Left lobe of liver (tissue), 2 donors: Measurements from ENCODE around the gene BEGAIN. TPM values are rescaled to one million over a fixed set of nuclear protein-coding genes. Genes with fewer than 3 reads are reported as not detected.

Experiments
- ATAC-seq: fragments of 200-7000 bp; cut with Tn5 transposase; one replicate; pipeline ENCODE4 v1.9.1; 2020; ENCODE audit warnings: mild to moderate bottlenecking, moderate library complexity
- DNase-seq: peaks from one replicate; pipeline ENCODE4 v3.0.0-alpha.2; 2020; ENCODE audit warnings: low spot score
- total RNA-seq: library from RNA; stranded (reverse); gene quantifications from one replicate; pipeline ENCODE4 v1.2.1, GENCODE V29; 2021
- donor health status: DM: no; HTN: no; CAD: no; lungs with moderate emphysema.
- donor health status: DM: no; HTN: yes; CAD: no.

Gene BEGAIN
- total RNA-seq: 0.70 TPM

GRCh38 chr14:100587086-100587762 is at the start of gene BEGAIN:
Gene BEGAIN (minus strand): TSS chr14:100587417. CDS start chr14:100587290, 127 bp downstream.
- no peak for DNase-seq
- peak; percentile 70 for ATAC-seq

GRCh38 chr14:100636559-100636958 is 49.3 kb upstream of the BEGAIN start:
- no peak for ATAC-seq

GRCh38 chr14:100634026-100634425 is 46.8 kb upstream of the BEGAIN start:
- DNase-seq: no peak
- ATAC-seq: no peak

More at GRCh38 chr14:100636559-100636958, 49.3 kb upstream of the BEGAIN start:
- no peak for DNase-seq

- ATAC-seq: no peak
- no peak for DNase-seq
Observed at GRCh38 chr14:100633406-100633805, 46.2 kb upstream of the BEGAIN start.

GRCh38 chr14:100629696-100630095 is 42.5 kb upstream of the BEGAIN start:
- ATAC-seq: no peak
- no peak for DNase-seq

- DNase-seq (no peak), ATAC-seq (no peak)
Observed at GRCh38 chr14:100629098-100629497, 41.9 kb upstream of the BEGAIN start.

GRCh38 chr14:100628225-100628624 is 41.0 kb upstream of the BEGAIN start:
- ATAC-seq (no peak), DNase-seq (no peak)

- no peak for DNase-seq
- no peak for ATAC-seq
Observed at GRCh38 chr14:100626614-100627013, 39.4 kb upstream of the BEGAIN start.

GRCh38 chr14:100623961-100624360 is 36.7 kb upstream of the BEGAIN start:
- DNase-seq: no peak
- ATAC-seq: no peak

- DNase-seq (no peak), ATAC-seq (no peak)
Observed at GRCh38 chr14:100623557-100623956, 36.3 kb upstream of the BEGAIN start.

GRCh38 chr14:100622708-100623485 is 35.7 kb upstream of the BEGAIN start:
- ATAC-seq: no peak

GRCh38 chr14:100622224-100622623 is 35.0 kb upstream of the BEGAIN start:
- ATAC-seq: peak; percentile 11
- no peak for DNase-seq

More at GRCh38 chr14:100622708-100623485, 35.7 kb upstream of the BEGAIN start:
- no peak for DNase-seq

GRCh38 chr14:100621806-100622205 is 34.6 kb upstream of the BEGAIN start:
- no peak for ATAC-seq
- DNase-seq: no peak

GRCh38 chr14:100620255-100621100 is 33.3 kb upstream of the BEGAIN start:
- ATAC-seq (no peak), DNase-seq (peak; percentile 40)

GRCh38 chr14:100619396-100620254 is 32.4 kb upstream of the BEGAIN start:
- peak; percentile 31 for DNase-seq
- ATAC-seq: no peak

GRCh38 chr14:100618763-100619320 is 31.6 kb upstream of the BEGAIN start:
- ATAC-seq (peak; percentile 32), DNase-seq (peak; percentile 18)

GRCh38 chr14:100618318-100618693 is 31.1 kb upstream of the BEGAIN start:
- ATAC-seq (peak; percentile 39), DNase-seq (no peak)

GRCh38 chr14:100617410-100618317 is 30.4 kb upstream of the BEGAIN start:
- ATAC-seq (peak; percentile 20), DNase-seq (peak; percentile 21)

- ATAC-seq: peak; percentile 59
- no peak for DNase-seq
Observed at GRCh38 chr14:100616854-100617409, 29.7 kb upstream of the BEGAIN start.
